Memory B cell (primary cell): ENCODE results near the gene MYRF.

Experiments used
- ATAC-seq: fragments of 150-1000 bp; cut with Tn5 transposase; 2 replicates; pipeline ENCODE4 v1.10.0; 2021; ENCODE audit warnings: low read depth, mild to moderate bottlenecking, moderate library complexity
- DNase-seq, 2 donors: peaks; one replicate each; pipeline ENCODE4 v3.0.0; 2022; ENCODE audit warnings: low spot score in 2 of 2
- H3K27ac Mint-ChIP-seq: one replicate; pipeline ENCODE4 v1.8.0; 2022; ENCODE audit warnings: mild to moderate bottlenecking, moderate library complexity, mixed read lengths
- H3K27me3 Mint-ChIP-seq: one replicate; pipeline ENCODE4 v1.8.0; 2022; ENCODE audit warnings: mixed read lengths
- H3K36me3 Mint-ChIP-seq: one replicate; pipeline ENCODE4 v1.8.0; 2022; ENCODE audit warnings: mild to moderate bottlenecking, mixed read lengths
- H3K4me1 Mint-ChIP-seq: one replicate; pipeline ENCODE4 v1.8.0; 2022; ENCODE audit warnings: mixed read lengths
- H3K4me3 Mint-ChIP-seq: one replicate; pipeline ENCODE4 v1.8.0; 2022; ENCODE audit warnings: mild to moderate bottlenecking, moderate library complexity, mixed read lengths
- H3K9me3 Mint-ChIP-seq: one replicate; pipeline ENCODE4 v1.8.0; 2022; ENCODE audit warnings: mixed read lengths

The MYRF gene

GRCh38 chr11:61764606-61765260 lies 12.3 kb downstream of the MYRF start:
- peaks cover 9% of the 10 kb centered on the region for H3K27me3 Mint-ChIP-seq
- H3K36me3 Mint-ChIP-seq = no peaks in the 10 kb centered on the region
- ATAC-seq (no peak), DNase-seq (no peak)
- no peak overlapping the region for H3K4me3 Mint-ChIP-seq
- no peaks in the 10 kb centered on the region for H3K9me3 Mint-ChIP-seq
- H3K27ac Mint-ChIP-seq = no peak overlapping the region
- H3K4me1 Mint-ChIP-seq = no peaks in the 10 kb centered on the region

- no peak for DNase-seq
- H3K4me1 Mint-ChIP-seq = no peaks in the 10 kb centered on the region
- H3K4me3 Mint-ChIP-seq = no peak overlapping the region
- ATAC-seq = no peak
- no peaks in the 10 kb centered on the region for H3K9me3 Mint-ChIP-seq
- no peaks in the 10 kb centered on the region for H3K36me3 Mint-ChIP-seq
- no peak overlapping the region for H3K27ac Mint-ChIP-seq
- H3K27me3 Mint-ChIP-seq = peaks cover 5% of the 10 kb centered on the region
Measured at GRCh38 chr11:61765550-61766253, 13.3 kb downstream of the MYRF start.

GRCh38 chr11:61766353-61766841 lies 14.0 kb downstream of the MYRF start:
- Mint-ChIP-seq H3K9me3 (no peaks in the 10 kb centered on the region), H3K27ac (no peak overlapping the region), H3K4me3 (no peak overlapping the region), H3K4me1 (peaks cover 2% of the 10 kb centered on the region), H3K36me3 (no peaks in the 10 kb centered on the region), H3K27me3 (peaks cover 5% of the 10 kb centered on the region)
- ATAC-seq (no peak), DNase-seq (no peak)

- Mint-ChIP-seq H3K27ac (no peak overlapping the region), H3K4me1 (peaks cover 2% of the 10 kb centered on the region), H3K36me3 (no peaks in the 10 kb centered on the region), H3K9me3 (no peaks in the 10 kb centered on the region), H3K4me3 (no peak overlapping the region), H3K27me3 (peaks cover 1% of the 10 kb centered on the region)
- DNase-seq (no peak), ATAC-seq (no peak)
Measured at GRCh38 chr11:61768376-61769076, 16.1 kb downstream of the MYRF start.

- no peak for ATAC-seq
- Mint-ChIP-seq H3K4me3 (no peak overlapping the region), H3K4me1 (peaks cover 2% of the 10 kb centered on the region), H3K36me3 (no peaks in the 10 kb centered on the region), H3K27me3 (peaks cover 1% of the 10 kb centered on the region), H3K27ac (no peak overlapping the region), H3K9me3 (no peaks in the 10 kb centered on the region)
- DNase-seq = no peak
Measured at GRCh38 chr11:61769169-61769920, 16.9 kb downstream of the MYRF start.

GRCh38 chr11:61769946-61770683 lies 17.7 kb downstream of the MYRF start:
- no peak overlapping the region for H3K4me3 Mint-ChIP-seq
- H3K9me3 Mint-ChIP-seq = no peaks in the 10 kb centered on the region
- no peak overlapping the region for H3K27ac Mint-ChIP-seq
- H3K27me3 Mint-ChIP-seq = peaks cover 4% of the 10 kb centered on the region
- no peaks in the 10 kb centered on the region for H3K36me3 Mint-ChIP-seq
- peaks cover 2% of the 10 kb centered on the region for H3K4me1 Mint-ChIP-seq
- DNase-seq (no peak), ATAC-seq (no peak)

- no peaks in the 10 kb centered on the region for H3K36me3 Mint-ChIP-seq
- no peak for DNase-seq
- no peak overlapping the region for H3K27ac Mint-ChIP-seq
- H3K9me3 Mint-ChIP-seq = no peaks in the 10 kb centered on the region
- H3K4me1 Mint-ChIP-seq = peaks cover 2% of the 10 kb centered on the region
- H3K4me3 Mint-ChIP-seq = no peak overlapping the region
- no peak for ATAC-seq
- H3K27me3 Mint-ChIP-seq = peaks cover 7% of the 10 kb centered on the region
Measured at GRCh38 chr11:61771195-61771894, 18.9 kb downstream of the MYRF start.

- peaks cover 7% of the 10 kb centered on the region for H3K27me3 Mint-ChIP-seq
- no peak for ATAC-seq
Measured at GRCh38 chr11:61771985-61772455, 19.6 kb downstream of the MYRF start.

GRCh38 chr11:61773356-61773755 lies 20.9 kb downstream of the MYRF start:
- H3K27ac Mint-ChIP-seq = no peak overlapping the region
- DNase-seq (no peak), ATAC-seq (no peak)
- peaks cover 12% of the 10 kb centered on the region for H3K27me3 Mint-ChIP-seq
- H3K4me1 Mint-ChIP-seq = peaks cover 4% of the 10 kb centered on the region
- no peaks in the 10 kb centered on the region for H3K36me3 Mint-ChIP-seq
- no peak overlapping the region for H3K4me3 Mint-ChIP-seq
- H3K9me3 Mint-ChIP-seq = no peaks in the 10 kb centered on the region

More at GRCh38 chr11:61771985-61772455, 19.6 kb downstream of the MYRF start:
- Mint-ChIP-seq H3K36me3 (no peaks in the 10 kb centered on the region), H3K9me3 (no peaks in the 10 kb centered on the region), H3K4me1 (peaks cover 4% of the 10 kb centered on the region), H3K4me3 (no peak overlapping the region), H3K27ac (no peak overlapping the region)
- no peak for DNase-seq

- Mint-ChIP-seq H3K36me3 (no peaks in the 10 kb centered on the region), H3K4me1 (peaks cover 4% of the 10 kb centered on the region), H3K27ac (no peak overlapping the region), H3K4me3 (no peak overlapping the region), H3K27me3 (peaks cover 14% of the 10 kb centered on the region), H3K9me3 (no peaks in the 10 kb centered on the region)
- DNase-seq (no peak), ATAC-seq (no peak)
Measured at GRCh38 chr11:61773809-61774208, 21.4 kb downstream of the MYRF start.

GRCh38 chr11:61774411-61774810 lies 22.0 kb downstream of the MYRF start:
- H3K9me3 Mint-ChIP-seq = no peaks in the 10 kb centered on the region
- H3K4me3 Mint-ChIP-seq = no peak overlapping the region
- no peak for DNase-seq
- H3K36me3 Mint-ChIP-seq = no peaks in the 10 kb centered on the region
- H3K4me1 Mint-ChIP-seq = peaks cover 4% of the 10 kb centered on the region
- no peak overlapping the region for H3K27ac Mint-ChIP-seq
- H3K27me3 Mint-ChIP-seq = peaks cover 14% of the 10 kb centered on the region
- no peak for ATAC-seq

- ATAC-seq = no peak
- Mint-ChIP-seq H3K4me3 (no peak overlapping the region), H3K27ac (no peak overlapping the region), H3K9me3 (no peaks in the 10 kb centered on the region), H3K27me3 (peaks cover 14% of the 10 kb centered on the region), H3K4me1 (peaks cover 4% of the 10 kb centered on the region), H3K36me3 (no peaks in the 10 kb centered on the region)
- DNase-seq = no peak
Measured at GRCh38 chr11:61775106-61775505, 22.7 kb downstream of the MYRF start.
